Osteoblast (primary cell): ENCODE data around the gene DNASE1L2. TPM values are rescaled to one million over a fixed set of nuclear protein-coding genes. Genes with fewer than 3 reads are reported as not detected.

Experiments
- DNase-seq: peaks from one replicate; pipeline ENCODE4 v3.0.0; 2011; ENCODE audit warnings: low spot score, mixed read lengths; ENCODE audit not compliant: insufficient read length; ENCODE audit errors: missing footprints
- H2AFZ ChIP-seq: 2 replicates; pipeline ENCODE4 v1.6.0; 2011; ENCODE audit warnings: mild to moderate bottlenecking, low read length
- H3K27ac ChIP-seq: 2 replicates; pipeline ENCODE4 v1.5.1; 2011; ENCODE audit warnings: mild to moderate bottlenecking, low read depth, low read length, moderate library complexity
- H3K27me3 ChIP-seq: 2 replicates; pipeline ENCODE4 v1.6.0; 2012; ENCODE audit warnings: mild to moderate bottlenecking, control low read depth, inconsistent platforms, low read length, moderate library complexity; ENCODE audit not compliant: insufficient read depth
- H3K36me3 ChIP-seq: 2 replicates; pipeline ENCODE4 v1.5.1; 2011; ENCODE audit warnings: mild to moderate bottlenecking, low read length, control low read depth, moderate library complexity; ENCODE audit not compliant: insufficient read depth
- H3K4me1 ChIP-seq: 2 replicates; pipeline ENCODE4 v1.5.1; 2011; ENCODE audit warnings: mild to moderate bottlenecking, low read length, control low read depth, moderate library complexity; ENCODE audit not compliant: insufficient read depth
- H3K4me2 ChIP-seq: 2 replicates; pipeline ENCODE4 v1.6.0; 2011; ENCODE audit warnings: mild to moderate bottlenecking, low read length; ENCODE audit not compliant: insufficient read depth
- H3K4me3 ChIP-seq: fragments of 200-600 bp; sonication (generic); 3 replicates; pipeline ENCODE4 v1.5.1; 2012; ENCODE audit warnings: mild to moderate bottlenecking, low read length, inconsistent platforms; ENCODE audit not compliant: insufficient read depth
- H3K79me2 ChIP-seq: 2 replicates; pipeline ENCODE4 v1.6.0; 2012; ENCODE audit warnings: mild to moderate bottlenecking, low read length, control low read depth, inconsistent platforms; ENCODE audit not compliant: insufficient read depth
- H3K9me3 ChIP-seq: 2 replicates; pipeline ENCODE4 v1.5.1; 2011; ENCODE audit warnings: low read depth, low read length, control low read depth
- H4K20me1 ChIP-seq: 2 replicates; pipeline ENCODE4 v1.6.0; 2012; ENCODE audit warnings: mild to moderate bottlenecking, low read length, control low read depth; ENCODE audit not compliant: insufficient read depth
- CTCF ChIP-seq: IDR thresholded peaks from 2 replicates; pipeline ENCODE4 v1.5.1; 2011; ENCODE audit warnings: mild to moderate bottlenecking, low read depth, low read length, moderate library complexity; ENCODE audit errors: extremely low read depth
- total RNA-seq: library from RNA; depleted of rRNA; stranded (reverse); fragments of >200 nt; gene quantifications from 2 replicates; pipeline ENCODE4 v1.2.3, GENCODE V29; 2012

The DNASE1L2 gene
- 0.72 and 0.88 TPM in 2 replicates for total RNA-seq

- peak within 1 kb of the TSS; percentile 62 for H3K4me2 ChIP-seq
- H4K20me1 ChIP-seq: peaks cover 17% of the 10 kb centered on the region
- H3K4me3 ChIP-seq: peak within 1 kb of the TSS; percentile 56
- H3K4me1 ChIP-seq: peaks cover 6% of the 10 kb centered on the region
- no peaks in the 10 kb centered on the region for H3K9me3 ChIP-seq
- no peak within 1 kb of the TSS for H2AFZ ChIP-seq
- no peaks in the 10 kb centered on the region for H3K79me2 ChIP-seq
- peak; percentile 95 for DNase-seq
- peaks cover 26% of the 10 kb centered on the region for H3K36me3 ChIP-seq
- peaks cover 13% of the 10 kb centered on the region for H3K27me3 ChIP-seq
- H3K27ac ChIP-seq: no peak within 1 kb of the TSS
- no peak for TF ChIP-seq CTCF
Measured at GRCh38 chr16:2236337-2237101, at the start of gene DNASE1L2. DNASE1L2 (plus strand) TSS chr16:2236444; CDS start chr16:2236817, 373 bp downstream.

GRCh38 chr16:2186505-2186904 is 49.7 kb upstream of the DNASE1L2 start:
- no peak overlapping the region for H3K4me2 ChIP-seq
- no peaks in the 10 kb centered on the region for H3K79me2 ChIP-seq
- H3K4me1 ChIP-seq: no peaks in the 10 kb centered on the region
- H3K9me3 ChIP-seq: no peaks in the 10 kb centered on the region
- TF ChIP-seq CTCF: no peak
- DNase-seq: peak; percentile 77
- no peaks in the 10 kb centered on the region for H3K27me3 ChIP-seq
- H3K27ac ChIP-seq: no peak overlapping the region
- no peaks in the 10 kb centered on the region for H3K36me3 ChIP-seq
- H2AFZ ChIP-seq: no peak overlapping the region
- no peaks in the 10 kb centered on the region for H4K20me1 ChIP-seq
- H3K4me3 ChIP-seq: no peak overlapping the region

GRCh38 chr16:2187212-2187611 is 49.0 kb upstream of the DNASE1L2 start:
- no peak for TF ChIP-seq CTCF
- Histone ChIP-seq H3K27ac (no peak overlapping the region), H3K36me3 (no peaks in the 10 kb centered on the region), H3K9me3 (no peaks in the 10 kb centered on the region), H2AFZ (no peak overlapping the region), H3K79me2 (no peaks in the 10 kb centered on the region), H3K4me1 (no peaks in the 10 kb centered on the region), H3K27me3 (no peaks in the 10 kb centered on the region), H3K4me3 (no peak overlapping the region), H3K4me2 (no peak overlapping the region), H4K20me1 (no peaks in the 10 kb centered on the region)
- peak; percentile 74 for DNase-seq

- Histone ChIP-seq H2AFZ (no peak overlapping the region), H3K4me1 (no peaks in the 10 kb centered on the region), H3K79me2 (no peaks in the 10 kb centered on the region), H4K20me1 (no peaks in the 10 kb centered on the region), H3K4me3 (no peak overlapping the region), H3K27me3 (peaks cover under 1% of the 10 kb centered on the region), H3K9me3 (no peaks in the 10 kb centered on the region), H3K4me2 (no peak overlapping the region), H3K27ac (no peak overlapping the region), H3K36me3 (no peaks in the 10 kb centered on the region)
- TF ChIP-seq CTCF: no peak
- no peak for DNase-seq
Measured at GRCh38 chr16:2188395-2188794, 47.8 kb upstream of the DNASE1L2 start.
